MCF 10A (cell line): ENCODE results near the gene CD180. TPM values are rescaled to one million over a fixed set of nuclear protein-coding genes. Genes with fewer than 3 reads are reported as not detected.

ENCODE experiments used
- BruUV-seq: library from RNA; stranded (reverse); fragments of 400-500 nt; replicated peaks from 2 replicates; lab custom pipeline; 2021; lab: Mats Ljungman, UMichigan
- CTCF ChIA-PET: fragments of 300-600 bp; sonication (Branson Sonifier 250); formaldehyde crosslinking; extraction: SDS; loops from one replicate; lab custom pipeline; 2021; ENCODE audit warnings: antibody characterized with exemption, inconsistent platforms; lab: Yijun Ruan, JAX
- POLR2A ChIA-PET: fragments of 300-600, 350-650 bp; sonication (Branson Sonifier 250); formaldehyde crosslinking; extraction: SDS; loops from one replicate; lab custom pipeline; 2020; ENCODE audit warnings: antibody characterized with exemption, inconsistent platforms; lab: Yijun Ruan, JAX
- DNase-seq: peaks from one replicate; pipeline ENCODE4 v3.0.0-alpha.2; 2018; ENCODE audit not compliant: unreplicated experiment
- H3K27ac Mint-ChIP-seq: one replicate; pipeline ENCODE4 v1.8.0; 2022; ENCODE audit warnings: mild to moderate bottlenecking, low read depth, mixed read lengths; ENCODE audit not compliant: unreplicated experiment
- H3K27me3 Mint-ChIP-seq: one replicate; pipeline ENCODE4 v1.8.0; 2022; ENCODE audit warnings: mixed read lengths; ENCODE audit not compliant: insufficient read depth, unreplicated experiment
- H3K36me3 Mint-ChIP-seq: one replicate; pipeline ENCODE4 v1.8.0; 2022; ENCODE audit warnings: mild to moderate bottlenecking, moderate library complexity, mixed read lengths; ENCODE audit not compliant: insufficient read depth, unreplicated experiment
- H3K4me1 Mint-ChIP-seq: one replicate; pipeline ENCODE4 v1.8.0; 2022; ENCODE audit warnings: mixed read lengths; ENCODE audit not compliant: insufficient read depth, unreplicated experiment
- H3K4me3 Mint-ChIP-seq: one replicate; pipeline ENCODE4 v1.8.0; 2022; ENCODE audit warnings: mild to moderate bottlenecking, moderate library complexity, mixed read lengths; ENCODE audit not compliant: unreplicated experiment
- H3K9me3 Mint-ChIP-seq: one replicate; pipeline ENCODE4 v1.8.0; 2022; ENCODE audit warnings: mixed read lengths; ENCODE audit not compliant: unreplicated experiment
- intact Hi-C: fragments of 100-400 bp; cut with micrococcal nuclease; formaldehyde crosslinking; loops from 2 replicates; pipeline ENCODE4 v1.14.1; 2022
- total RNA-seq: library from RNA; stranded (reverse); gene quantifications from 2 replicates; pipeline ENCODE4 v1.2.3, GENCODE V29; 2022
- TF ChIP-seq, protein P1 (sequence below): fragments of 200-600 bp; IDR thresholded peaks from one replicate; pipeline ENCODE4 v1.8.0; 2022; ENCODE audit warnings: antibody characterized with exemption, mild to moderate bottlenecking; ENCODE audit not compliant: unreplicated experiment

Gene CD180
- total RNA-seq, 1 experiment from 2014 or later: 0.07 TPM

DNA sequence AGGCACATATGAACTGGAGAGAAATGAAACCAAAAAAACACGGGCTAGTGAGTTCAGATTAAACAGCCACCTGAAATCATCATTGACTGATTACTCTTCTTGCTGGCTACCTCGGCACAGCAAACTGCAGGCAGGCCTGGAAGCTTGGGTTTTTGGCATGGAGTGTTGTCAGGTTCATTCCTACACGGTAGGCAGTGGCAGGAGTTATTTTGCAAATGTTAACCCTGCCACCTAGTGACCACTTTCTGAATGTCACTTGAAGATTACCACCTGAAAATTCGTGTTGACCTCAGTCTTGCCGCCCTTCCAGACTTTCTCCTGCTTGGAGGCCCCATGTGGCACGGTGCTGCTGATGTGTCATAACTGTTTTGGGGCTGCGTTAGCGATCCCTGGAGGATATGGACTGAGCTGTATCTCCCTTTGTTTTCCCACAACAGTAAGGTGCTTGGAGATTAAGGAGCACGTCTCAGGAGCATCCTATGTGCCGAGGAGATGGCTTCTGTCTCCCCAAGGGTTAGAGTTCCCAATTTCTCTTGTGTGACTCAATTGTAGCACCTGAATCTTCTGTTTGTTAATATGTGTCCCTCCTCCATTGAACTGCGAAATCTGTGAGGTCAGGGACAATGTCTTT, 12.7 kb upstream of the CD180 start:
- Mint-ChIP-seq H3K4me3 (no peak overlapping the region), H3K4me1 (peaks cover 48% of the 10 kb centered on the region), H3K9me3 (no peaks in the 10 kb centered on the region), H3K36me3 (no peaks in the 10 kb centered on the region), H3K27me3 (no peaks in the 10 kb centered on the region), H3K27ac (no peak overlapping the region)
- CTCF ChIA-PET: interaction anchor here (0.5 to 11.7 kb wide), 15 partner anchors 12 to 1043 kb away, joined by 3 to 220 read pairs (median 4); no protein-coding TSS in a partner anchor
- BruUV-seq: no TSS peak
- TF ChIP-seq, protein P1, sequence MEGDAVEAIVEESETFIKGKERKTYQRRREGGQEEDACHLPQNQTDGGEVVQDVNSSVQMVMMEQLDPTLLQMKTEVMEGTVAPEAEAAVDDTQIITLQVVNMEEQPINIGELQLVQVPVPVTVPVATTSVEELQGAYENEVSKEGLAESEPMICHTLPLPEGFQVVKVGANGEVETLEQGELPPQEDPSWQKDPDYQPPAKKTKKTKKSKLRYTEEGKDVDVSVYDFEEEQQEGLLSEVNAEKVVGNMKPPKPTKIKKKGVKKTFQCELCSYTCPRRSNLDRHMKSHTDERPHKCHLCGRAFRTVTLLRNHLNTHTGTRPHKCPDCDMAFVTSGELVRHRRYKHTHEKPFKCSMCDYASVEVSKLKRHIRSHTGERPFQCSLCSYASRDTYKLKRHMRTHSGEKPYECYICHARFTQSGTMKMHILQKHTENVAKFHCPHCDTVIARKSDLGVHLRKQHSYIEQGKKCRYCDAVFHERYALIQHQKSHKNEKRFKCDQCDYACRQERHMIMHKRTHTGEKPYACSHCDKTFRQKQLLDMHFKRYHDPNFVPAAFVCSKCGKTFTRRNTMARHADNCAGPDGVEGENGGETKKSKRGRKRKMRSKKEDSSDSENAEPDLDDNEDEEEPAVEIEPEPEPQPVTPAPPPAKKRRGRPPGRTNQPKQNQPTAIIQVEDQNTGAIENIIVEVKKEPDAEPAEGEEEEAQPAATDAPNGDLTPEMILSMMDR: peak; percentile 69
- intact Hi-C loops: loop anchor here (1.0 to 5.0 kb wide), 8 partner anchors 43 to 902 kb away; no protein-coding TSS in a partner anchor
- POLR2A ChIA-PET: interaction anchor here (0.6 to 5.0 kb wide), 4 partner anchors 41 to 194 kb away, joined by 3 to 63 read pairs (median 24); no protein-coding TSS in a partner anchor
- peak; percentile 88 for DNase-seq

DNA sequence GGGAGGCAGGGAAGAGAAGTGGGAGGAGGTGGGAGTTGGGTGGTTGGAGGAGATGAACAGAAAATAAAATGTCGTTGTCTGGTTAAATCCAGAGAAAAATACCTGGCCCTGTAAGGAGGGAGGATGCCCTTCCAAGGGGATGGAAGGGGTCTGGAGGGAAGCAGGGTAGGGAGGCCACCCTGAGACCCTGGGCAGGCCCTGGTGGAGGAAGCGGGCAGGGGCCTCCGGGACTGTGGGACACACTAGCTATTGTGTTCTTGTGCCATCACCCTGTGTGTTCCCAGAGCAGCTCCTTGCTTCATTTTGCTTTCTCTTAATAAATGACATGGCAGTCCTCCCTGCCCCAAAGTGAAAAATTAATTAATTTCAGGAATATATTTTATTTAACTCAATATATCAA, 11.8 kb upstream of the CD180 start:
- no peaks in the 10 kb centered on the region for H3K9me3 Mint-ChIP-seq

DNA sequence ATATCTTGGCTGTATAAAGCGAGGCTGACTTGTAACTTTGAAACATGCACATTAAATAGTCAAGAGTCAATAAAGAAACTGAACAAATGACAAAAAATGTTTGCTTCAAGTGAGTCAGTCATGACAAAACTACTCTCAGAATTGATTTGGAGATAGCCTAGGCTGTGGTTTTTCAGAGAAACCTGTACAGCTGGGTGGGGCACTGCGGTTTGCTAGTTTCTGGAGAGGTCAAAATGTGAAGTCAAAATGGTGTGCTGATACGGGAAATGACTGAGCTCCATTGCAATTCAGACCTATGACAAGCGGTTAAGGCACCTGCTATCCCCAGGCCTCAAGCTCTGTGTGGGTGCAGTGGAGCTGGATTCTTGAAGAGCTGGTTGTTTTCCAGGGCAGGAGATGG, 10.3 kb upstream of the CD180 start:
- TF ChIP-seq, protein P1: no peak
- H3K4me3 Mint-ChIP-seq: peak overlapping the region; percentile 16
- ChIA-PET POLR2A (interaction anchor here (0.6 to 5.0 kb wide), 12 partner anchors 16 to 1227 kb away, joined by 3 to 63 read pairs (median 4); no protein-coding TSS in a partner anchor), CTCF (interaction anchor here (0.6 to 11.7 kb wide), 13 partner anchors 9 to 1010 kb away, joined by 3 to 220 read pairs (median 4); no protein-coding TSS in a partner anchor)
- peaks cover 36% of the 10 kb centered on the region for H3K4me1 Mint-ChIP-seq
- no peaks in the 10 kb centered on the region for H3K27me3 Mint-ChIP-seq
- DNase-seq: peak; percentile 93
- H3K9me3 Mint-ChIP-seq: no peaks in the 10 kb centered on the region
- peak overlapping the region; percentile 89 for H3K27ac Mint-ChIP-seq
- BruUV-seq: no TSS peak
- intact Hi-C loops: loop anchor here (5.0 kb wide), 2 partner anchors 195 to 900 kb away; no protein-coding TSS in a partner anchor
- H3K36me3 Mint-ChIP-seq: no peaks in the 10 kb centered on the region

More for the DNA sequence above, 11.8 kb upstream of the CD180 start:
- no peaks in the 10 kb centered on the region for H3K36me3 Mint-ChIP-seq
- TF ChIP-seq, protein P1: no peak
- BruUV-seq: no TSS peak
- peak overlapping the region; percentile 89 for H3K27ac Mint-ChIP-seq
- ChIA-PET CTCF (interaction anchor here (0.6 to 11.7 kb wide), 14 partner anchors 13 to 1047 kb away, joined by 3 to 220 read pairs (median 4); no protein-coding TSS in a partner anchor), POLR2A (interaction anchor here (0.7 to 5.0 kb wide), 5 partner anchors 34 to 388 kb away, joined by 3 to 63 read pairs (median 7); no protein-coding TSS in a partner anchor)
- no peak for DNase-seq
- peaks cover 44% of the 10 kb centered on the region for H3K4me1 Mint-ChIP-seq
- intact Hi-C loops: loop anchor here (2.0 to 5.0 kb wide), 3 partner anchors 196 to 901 kb away; no protein-coding TSS in a partner anchor
- H3K27me3 Mint-ChIP-seq: no peaks in the 10 kb centered on the region
- H3K4me3 Mint-ChIP-seq: no peak overlapping the region

DNA sequence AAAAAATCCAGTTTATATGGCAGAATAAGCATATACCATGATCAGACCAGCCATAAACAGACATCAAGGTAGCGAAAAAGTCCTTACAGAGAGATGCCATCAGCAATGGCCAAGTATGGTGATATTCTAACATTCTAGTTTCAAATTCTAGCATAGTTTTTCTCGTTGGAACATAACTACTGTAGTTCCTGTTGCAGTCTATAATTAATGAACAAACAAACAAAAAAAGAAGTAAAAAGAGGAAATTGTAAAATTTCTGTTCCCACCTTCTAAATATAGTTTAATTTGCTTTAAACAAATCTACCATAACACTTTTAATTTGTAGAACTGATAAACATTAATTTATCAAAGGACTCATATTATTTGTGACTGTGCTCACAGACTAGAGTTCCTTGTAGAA, 9.9 kb upstream of the CD180 start:
- no peak for DNase-seq
- Mint-ChIP-seq H3K27ac (peak overlapping the region; percentile 89), H3K36me3 (no peaks in the 10 kb centered on the region), H3K4me3 (peak overlapping the region; percentile 16), H3K9me3 (no peaks in the 10 kb centered on the region), H3K4me1 (peaks cover 33% of the 10 kb centered on the region), H3K27me3 (no peaks in the 10 kb centered on the region)
- ChIA-PET POLR2A (interaction anchor here (0.6 to 5.0 kb wide), 8 partner anchors 15 to 639 kb away, joined by 3 to 63 read pairs (median 4); no protein-coding TSS in a partner anchor), CTCF (interaction anchor here (0.6 to 11.7 kb wide), 7 partner anchors 9 to 690 kb away, joined by 3 to 220 read pairs (median 4); no protein-coding TSS in a partner anchor)
- TF ChIP-seq, protein P1: no peak
- intact Hi-C loops: loop anchor here (5.0 kb wide), 2 partner anchors 194 to 899 kb away; no protein-coding TSS in a partner anchor
- BruUV-seq: no TSS peak
